Measurements from ENCODE around the gene GANC. TPM values are rescaled to one million over a fixed set of nuclear protein-coding genes. Genes with fewer than 3 reads are reported as not detected.
"Not testable (repeated sequence)": the region's sequence is repeated elsewhere in the genome, so short reads cannot be mapped to it uniquely, and the experiment has no call there.

The GANC gene
- total RNA-seq, 2 experiments from 2014 or later = 21.0 to 23.7 TPM

GRCh38 chr15:42314818-42315217 lies 41.8 kb downstream of the GANC start:
- no peak for DNase-seq
- no peaks in the 10 kb centered on the region for H3K27me3 Mint-ChIP-seq
- no peak overlapping the region for H3K27ac Mint-ChIP-seq
- peaks cover 7% of the 10 kb centered on the region for H3K36me3 Mint-ChIP-seq
- no peaks in the 10 kb centered on the region for H3K9me3 Mint-ChIP-seq
- no peak overlapping the region for H3K4me3 Mint-ChIP-seq
- H3K4me1 Mint-ChIP-seq = no peaks in the 10 kb centered on the region

- Mint-ChIP-seq H3K9me3 (no peaks in the 10 kb centered on the region), H3K4me1 (no peaks in the 10 kb centered on the region), H3K27me3 (no peaks in the 10 kb centered on the region), H3K36me3 (peaks cover 7% of the 10 kb centered on the region), H3K27ac (no peak overlapping the region), H3K4me3 (no peak overlapping the region)
- DNase-seq = no peak
These were observed 42.5 kb downstream of the GANC start for GRCh38 chr15:42315521-42315920.

- H3K9me3 Mint-ChIP-seq, DNase-seq, H3K27me3 Mint-ChIP-seq, H3K4me1 Mint-ChIP-seq, H3K4me3 Mint-ChIP-seq, H3K36me3 Mint-ChIP-seq, H3K27ac Mint-ChIP-seq: not testable (repeated sequence)
These were observed 43.3 kb downstream of the GANC start for GRCh38 chr15:42316282-42316805.

- Mint-ChIP-seq H3K27me3 (no peaks in the 10 kb centered on the region), H3K9me3 (no peaks in the 10 kb centered on the region), H3K36me3 (peaks cover 3% of the 10 kb centered on the region), H3K4me1 (no peaks in the 10 kb centered on the region), H3K27ac (no peak overlapping the region), H3K4me3 (no peak overlapping the region)
- no peak for DNase-seq
These were observed 46.2 kb downstream of the GANC start for GRCh38 chr15:42319206-42319605.

- no peak overlapping the region for H3K4me3 Mint-ChIP-seq
- H3K9me3 Mint-ChIP-seq = no peaks in the 10 kb centered on the region
- peaks cover 12% of the 10 kb centered on the region for H3K36me3 Mint-ChIP-seq
These were observed 51.3 kb downstream of the GANC start for GRCh38 chr15:42324308-42324707.

GRCh38 chr15:42329161-42329560 lies 56.2 kb downstream of the GANC start:
- Mint-ChIP-seq H3K4me1 (no peaks in the 10 kb centered on the region), H3K36me3 (peaks cover 15% of the 10 kb centered on the region), H3K27me3 (no peaks in the 10 kb centered on the region), H3K9me3 (no peaks in the 10 kb centered on the region), H3K4me3 (no peak overlapping the region), H3K27ac (no peak overlapping the region)
- no peak for DNase-seq

More at GRCh38 chr15:42324308-42324707, 51.3 kb downstream of the GANC start:
- no peak for DNase-seq
- Mint-ChIP-seq H3K4me1 (no peaks in the 10 kb centered on the region), H3K27ac (no peak overlapping the region), H3K27me3 (no peaks in the 10 kb centered on the region)

GRCh38 chr15:42329992-42330391 lies 57.0 kb downstream of the GANC start:
- no peak overlapping the region for H3K4me3 Mint-ChIP-seq
- H3K27me3 Mint-ChIP-seq = no peaks in the 10 kb centered on the region
- H3K36me3 Mint-ChIP-seq = peaks cover 17% of the 10 kb centered on the region
- H3K4me1 Mint-ChIP-seq = no peaks in the 10 kb centered on the region
- DNase-seq = no peak
- H3K27ac Mint-ChIP-seq = no peak overlapping the region
- peaks cover 4% of the 10 kb centered on the region for H3K9me3 Mint-ChIP-seq

GRCh38 chr15:42331235-42331634 lies 58.2 kb downstream of the GANC start:
- Mint-ChIP-seq H3K27ac (no peak overlapping the region), H3K27me3 (no peaks in the 10 kb centered on the region), H3K4me1 (no peaks in the 10 kb centered on the region), H3K4me3 (no peak overlapping the region), H3K36me3 (peaks cover 23% of the 10 kb centered on the region), H3K9me3 (peaks cover 13% of the 10 kb centered on the region)
- no peak for DNase-seq

GRCh38 chr15:42332331-42332730 lies 59.3 kb downstream of the GANC start:
- Mint-ChIP-seq H3K36me3 (peaks cover 24% of the 10 kb centered on the region), H3K4me1 (no peaks in the 10 kb centered on the region), H3K9me3 (peaks cover 18% of the 10 kb centered on the region), H3K4me3 (no peak overlapping the region), H3K27ac (no peak overlapping the region), H3K27me3 (no peaks in the 10 kb centered on the region)
- no peak for DNase-seq

GRCh38 chr15:42335074-42335473 lies 62.1 kb downstream of the GANC start:
- Mint-ChIP-seq H3K4me3 (no peak overlapping the region), H3K36me3 (peaks cover 20% of the 10 kb centered on the region), H3K27me3 (no peaks in the 10 kb centered on the region), H3K27ac (no peak overlapping the region), H3K4me1 (no peaks in the 10 kb centered on the region), H3K9me3 (peaks cover 18% of the 10 kb centered on the region)
- no peak for DNase-seq

GRCh38 chr15:42336650-42337049 lies 63.6 kb downstream of the GANC start:
- H3K27ac Mint-ChIP-seq, H3K4me1 Mint-ChIP-seq, H3K4me3 Mint-ChIP-seq, DNase-seq, H3K27me3 Mint-ChIP-seq: not testable (repeated sequence)
- H3K9me3 Mint-ChIP-seq = peaks cover 18% of the 10 kb centered on the region
- H3K36me3 Mint-ChIP-seq = peaks cover 20% of the 10 kb centered on the region

GRCh38 chr15:42337104-42337503 lies 64.1 kb downstream of the GANC start:
- Mint-ChIP-seq H3K36me3 (peaks cover 20% of the 10 kb centered on the region), H3K9me3 (peaks cover 18% of the 10 kb centered on the region)
- not testable (repeated sequence) for H3K27me3 Mint-ChIP-seq, H3K27ac Mint-ChIP-seq, H3K4me3 Mint-ChIP-seq, DNase-seq, H3K4me1 Mint-ChIP-seq

- Mint-ChIP-seq H3K36me3 (peaks cover 15% of the 10 kb centered on the region), H3K27me3 (no peaks in the 10 kb centered on the region), H3K4me3 (no peak overlapping the region), H3K4me1 (no peaks in the 10 kb centered on the region), H3K27ac (no peak overlapping the region), H3K9me3 (peaks cover 18% of the 10 kb centered on the region)
- no peak for DNase-seq
These were observed 65.5 kb downstream of the GANC start for GRCh38 chr15:42338500-42338899.

- no peak for DNase-seq
- H3K36me3 Mint-ChIP-seq = peaks cover 1% of the 10 kb centered on the region
- no peak overlapping the region for H3K4me3 Mint-ChIP-seq
- H3K27ac Mint-ChIP-seq = no peak overlapping the region
- H3K4me1 Mint-ChIP-seq = no peaks in the 10 kb centered on the region
- no peaks in the 10 kb centered on the region for H3K9me3 Mint-ChIP-seq
- no peaks in the 10 kb centered on the region for H3K27me3 Mint-ChIP-seq
These were observed 70.7 kb downstream of the GANC start for GRCh38 chr15:42343596-42344232.

GRCh38 chr15:42344763-42345162 lies 71.8 kb downstream of the GANC start:
- Mint-ChIP-seq H3K4me3 (no peak overlapping the region), H3K36me3 (peaks cover 1% of the 10 kb centered on the region), H3K27me3 (no peaks in the 10 kb centered on the region), H3K9me3 (no peaks in the 10 kb centered on the region), H3K4me1 (no peaks in the 10 kb centered on the region), H3K27ac (no peak overlapping the region)
- DNase-seq = no peak

GRCh38 chr15:42345504-42345903 lies 72.5 kb downstream of the GANC start:
- DNase-seq = no peak
- Mint-ChIP-seq H3K9me3 (no peaks in the 10 kb centered on the region), H3K36me3 (peaks cover 3% of the 10 kb centered on the region), H3K27me3 (no peaks in the 10 kb centered on the region), H3K4me3 (no peak overlapping the region), H3K4me1 (no peaks in the 10 kb centered on the region), H3K27ac (no peak overlapping the region)

Measured in activated naive CD8-positive, alpha-beta T cell treated with anti-CD3 and anti-CD28 coated beads for 36 hours (primary cell).